GM21423 (cell line): Measurements from ENCODE around the gene DPP4.
"Not testable (repeated sequence)": the region's sequence is repeated elsewhere in the genome, so short reads cannot be mapped to it uniquely, and the experiment has no call there.

Experiments
- ATAC-seq: cut with Tn5 transposase; IDR thresholded peaks from one replicate; pipeline ENCODE4 v1.9.1; 2021; ENCODE audit warnings: mild to moderate bottlenecking, moderate library complexity; ENCODE audit not compliant: unreplicated experiment

DPP4 gene

GRCh38 chr2:162060532-162060931 lies 13.5 kb downstream of the DPP4 start:
- ATAC-seq: no peak

GRCh38 chr2:162058973-162059668 lies 14.9 kb downstream of the DPP4 start:
- peak; percentile 72 for ATAC-seq

- no peak for ATAC-seq
Observed at GRCh38 chr2:162057426-162057825, 16.6 kb downstream of the DPP4 start.

GRCh38 chr2:162056796-162057399 lies 17.1 kb downstream of the DPP4 start:
- ATAC-seq: no peak

- ATAC-seq: no peak
Observed at GRCh38 chr2:162053808-162054155, 20.2 kb downstream of the DPP4 start.

- ATAC-seq: no peak
Observed at GRCh38 chr2:162053066-162053807, 20.8 kb downstream of the DPP4 start.

GRCh38 chr2:162050513-162050961 lies 23.5 kb downstream of the DPP4 start:
- ATAC-seq: no peak

GRCh38 chr2:162049089-162049488 lies 24.9 kb downstream of the DPP4 start:
- ATAC-seq: not testable (repeated sequence)

- no peak for ATAC-seq
Observed at GRCh38 chr2:162044586-162044985, 29.4 kb downstream of the DPP4 start.

GRCh38 chr2:162043132-162043531 lies 30.9 kb downstream of the DPP4 start:
- no peak for ATAC-seq

- no peak for ATAC-seq
Observed at GRCh38 chr2:162041485-162041884, 32.5 kb downstream of the DPP4 start.

GRCh38 chr2:162038725-162039124 lies 35.3 kb downstream of the DPP4 start:
- ATAC-seq: no peak

GRCh38 chr2:162037886-162038285 lies 36.1 kb downstream of the DPP4 start:
- no peak for ATAC-seq

- ATAC-seq: no peak
Observed at GRCh38 chr2:162037028-162037795, 36.8 kb downstream of the DPP4 start.

- ATAC-seq: no peak
Observed at GRCh38 chr2:162035981-162036380, 38.0 kb downstream of the DPP4 start.

GRCh38 chr2:162030363-162031190 lies 43.4 kb downstream of the DPP4 start:
- ATAC-seq: no peak

- no peak for ATAC-seq
Observed at GRCh38 chr2:162029287-162029901, 44.6 kb downstream of the DPP4 start.

GRCh38 chr2:162028511-162028910 lies 45.5 kb downstream of the DPP4 start:
- no peak for ATAC-seq

GRCh38 chr2:162025121-162025911 lies 48.7 kb downstream of the DPP4 start:
- ATAC-seq: no peak
